Vagina (tissue), 2 donors: ENCODE results near the gene XRN1.
"Not testable (repeated sequence)": the region's sequence is repeated elsewhere in the genome, so short reads cannot be mapped to it uniquely, and the experiment has no call there.

ENCODE experiments used
- POLR2AphosphoS5 ChIP-seq, 2 donors: sonication (generic); formaldehyde crosslinking; IDR thresholded peaks; one replicate each; pipeline ENCODE4 v1.9.0; 2017; ENCODE audit warnings: antibody characterized with exemption in 2 of 2, mild to moderate bottlenecking in 2 of 2, low read depth in 1 of 2; ENCODE audit not compliant: insufficient read depth in 1 of 2
- TF ChIP-seq, protein P1 (sequence below), 3 experiments: fragments of 450-650 bp in 2 of 3; fragments of 200-600 bp in 1 of 3; sonication (generic) in 1 of 3; IDR thresholded peaks; one replicate each; pipeline ENCODE4 v1.5.1; 2017 to 2019; ENCODE audit warnings: antibody characterized with exemption in 3 of 3, mild to moderate bottlenecking in 2 of 3, moderate library complexity in 2 of 3

GRCh38 chr3:142363433-142363832 lies 84.4 kb downstream of the XRN1 start:
- TF ChIP-seq, protein P1, sequence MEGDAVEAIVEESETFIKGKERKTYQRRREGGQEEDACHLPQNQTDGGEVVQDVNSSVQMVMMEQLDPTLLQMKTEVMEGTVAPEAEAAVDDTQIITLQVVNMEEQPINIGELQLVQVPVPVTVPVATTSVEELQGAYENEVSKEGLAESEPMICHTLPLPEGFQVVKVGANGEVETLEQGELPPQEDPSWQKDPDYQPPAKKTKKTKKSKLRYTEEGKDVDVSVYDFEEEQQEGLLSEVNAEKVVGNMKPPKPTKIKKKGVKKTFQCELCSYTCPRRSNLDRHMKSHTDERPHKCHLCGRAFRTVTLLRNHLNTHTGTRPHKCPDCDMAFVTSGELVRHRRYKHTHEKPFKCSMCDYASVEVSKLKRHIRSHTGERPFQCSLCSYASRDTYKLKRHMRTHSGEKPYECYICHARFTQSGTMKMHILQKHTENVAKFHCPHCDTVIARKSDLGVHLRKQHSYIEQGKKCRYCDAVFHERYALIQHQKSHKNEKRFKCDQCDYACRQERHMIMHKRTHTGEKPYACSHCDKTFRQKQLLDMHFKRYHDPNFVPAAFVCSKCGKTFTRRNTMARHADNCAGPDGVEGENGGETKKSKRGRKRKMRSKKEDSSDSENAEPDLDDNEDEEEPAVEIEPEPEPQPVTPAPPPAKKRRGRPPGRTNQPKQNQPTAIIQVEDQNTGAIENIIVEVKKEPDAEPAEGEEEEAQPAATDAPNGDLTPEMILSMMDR (IDR thresholded peaks at IDR 0.05) = not testable (repeated sequence)
- TF ChIP-seq POLR2AphosphoS5 (IDR thresholded peaks at IDR 0.05; ENCODE audit: insufficient read depth in 1 of 2, low read depth in 1 of 2) = not testable (repeated sequence)
